H1 (cell line): ENCODE measurements around the gene TM7SF3. TPM values are rescaled to one million over a fixed set of nuclear protein-coding genes. Genes with fewer than 3 reads are reported as not detected.

ENCODE experiments used
- BRCA1 ChIP-seq: IDR thresholded peaks from 2 replicates; pipeline ENCODE4 v1.6.1; 2012; ENCODE audit warnings: low read depth, low read length, improper control_type of control experiment
- EZH2 ChIP-seq: fragments of 200-600 bp; sonication (generic); IDR thresholded peaks from 2 replicates; pipeline ENCODE4 v1.7.1; 2012; ENCODE audit warnings: low read depth, mild to moderate bottlenecking, moderate library complexity, low read length, inconsistent platforms; ENCODE audit not compliant: severe bottlenecking
- HDAC6 ChIP-seq: IDR thresholded peaks from one replicate; pipeline ENCODE4 v1.7.1; 2012; ENCODE audit warnings: low read depth, mild to moderate bottlenecking, inconsistent platforms, low read length, moderate library complexity
- KDM1A ChIP-seq: fragments of 200-600, 300-600 bp; sonication (generic); IDR thresholded peaks from 2 replicates; pipeline ENCODE4 v1.7.1; 2016; ENCODE audit warnings: mild to moderate bottlenecking, low read length, borderline replicate concordance
- KDM4A ChIP-seq: IDR thresholded peaks from one replicate; pipeline ENCODE4 v1.7.1; 2012; ENCODE audit warnings: low read depth, mild to moderate bottlenecking, moderate library complexity, low read length, inconsistent platforms; ENCODE audit not compliant: severe bottlenecking
- POLR2A ChIP-seq, 2 experiments: IDR thresholded peaks; 1 replicate in 1 of 2; 2 replicates in 1 of 2; pipeline ENCODE4 v1.6.1; 2011; ENCODE audit warnings: low read depth in 2 of 2, low read length in 2 of 2, mild to moderate bottlenecking in 2 of 2; ENCODE audit errors: control extremely low read depth in 1 of 2
- RBBP5 ChIP-seq: IDR thresholded peaks from 2 replicates; pipeline ENCODE4 v1.7.1; 2012; ENCODE audit warnings: low read depth, mild to moderate bottlenecking, inconsistent platforms, low read length, moderate library complexity, borderline replicate concordance
- RXRA ChIP-seq: IDR thresholded peaks from 2 replicates; pipeline ENCODE4 v1.6.1; 2011; ENCODE audit warnings: low read depth, mild to moderate bottlenecking, low read length, moderate library complexity; ENCODE audit not compliant: insufficient read depth
- TAF1 ChIP-seq: IDR thresholded peaks from 2 replicates; pipeline ENCODE4 v1.6.1; 2011; ENCODE audit warnings: mild to moderate bottlenecking, low read depth, low read length
- YY1 ChIP-seq: IDR thresholded peaks from 2 replicates; pipeline ENCODE4 v1.6.1; 2011; ENCODE audit warnings: low read depth, mild to moderate bottlenecking, low read length
- polyA plus RNA-seq, 7 experiments: library from polyadenylated mRNA; depleted of rRNA in 3 of 7; stranded (reverse) in 5 of 7; unstranded in 2 of 7; fragments of >200 nt in 5 of 7; fragments of 200-250 nt in 2 of 7; gene quantifications; 1 replicate in 5 of 7; 2 replicates in 1 of 7; 4 replicates in 1 of 7; pipeline versions ENCODE4 v1.2.1 to v1.2.3, GENCODE V29; 2011 to 2013; ENCODE audit warnings: missing spikeins in 2 of 7, mixed read lengths in 2 of 7
- total RNA-seq: library from RNA; stranded (reverse); fragmentation: NEBNext Ultra II Directional; extraction: Animal tissue kit (Norgen Biotek cat#: 25700); gene quantifications from 2 replicates; pipeline ENCODE4 v1.2.1, GENCODE V29; 2021

Gene TM7SF3
- total and polyA plus RNA-seq, 2 of the 8 experiments (the other 6 are each of a cell fraction or from before 2014, with no cell fraction given), result 57.9 to 77.2 TPM

DNA sequence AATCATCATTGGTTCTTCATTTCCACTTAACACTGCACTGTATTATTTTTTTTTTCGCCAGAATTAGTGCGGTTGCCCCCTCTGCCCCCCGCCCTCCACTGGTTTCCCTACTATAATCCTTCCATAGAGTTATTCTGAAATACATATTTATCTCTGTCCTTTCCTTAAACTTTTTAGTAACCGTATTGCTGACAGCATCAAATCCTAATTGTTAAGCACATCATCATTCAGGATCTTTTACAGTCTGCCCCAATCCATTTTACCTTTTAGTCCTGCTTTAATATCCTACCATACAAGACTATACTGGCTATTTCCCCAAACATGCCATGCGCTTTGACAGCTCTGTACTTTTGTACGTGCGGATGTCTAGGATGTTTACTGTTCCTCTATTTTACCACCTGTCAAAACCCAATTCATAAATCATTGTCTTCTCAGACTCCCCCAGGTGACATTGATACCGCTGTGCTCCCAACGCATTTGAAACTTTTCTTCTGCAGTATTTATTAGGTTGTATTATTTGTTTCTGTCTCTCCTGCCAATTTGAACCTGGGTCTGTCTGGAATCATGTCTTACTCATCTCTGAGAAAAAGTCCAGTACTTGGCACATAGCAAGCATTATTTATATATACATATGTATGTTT is 74.9 kb downstream of the TM7SF3 start (continued):
- TF ChIP-seq EZH2, result no peak
- no peak for TF ChIP-seq KDM4A
- no peak for TF ChIP-seq YY1
- no peak for TF ChIP-seq HDAC6
- TF ChIP-seq RXRA, result no peak
- TF ChIP-seq POLR2A (IDR thresholded peaks at IDR 0.05; ENCODE audit: control extremely low read depth in 1 of 2, low read depth in 2 of 2, low read length in 2 of 2), result no peak
- no peak for TF ChIP-seq RBBP5
- TF ChIP-seq TAF1, result no peak
- TF ChIP-seq KDM1A, result no peak
- TF ChIP-seq BRCA1, result no peak
